Psoas muscle (tissue), 8 donors: ENCODE results near the gene KRTAP10-7. TPM values are rescaled to one million over a fixed set of nuclear protein-coding genes. Genes with fewer than 3 reads are reported as not detected.
"Not testable (repeated sequence)": the region's sequence is repeated elsewhere in the genome, so short reads cannot be mapped to it uniquely, and the experiment has no call there.

ENCODE experiments used
- ATAC-seq, 4 donors: fragments of 200-7000 bp; cut with Tn5 transposase; one replicate each; pipeline ENCODE4 v1.9.1; 2020; ENCODE audit warnings: moderate library complexity in 3 of 4, mild to moderate bottlenecking in 2 of 4
- DNase-seq, 2 donors: peaks; one replicate each; pipeline ENCODE4 v3.0.0-alpha.2; 2020
- H3K27ac ChIP-seq: fragments of 200-600 bp; one replicate; pipeline ENCODE4 v1.8.0; 2022
- H3K27me3 ChIP-seq, 3 donors: fragments of 200-600 bp in 1 of 3; one replicate each; pipeline versions ENCODE4 v1.6.1 to v1.8.0; 2013 to 2022; ENCODE audit warnings: low read length in 2 of 3, mild to moderate bottlenecking in 2 of 3, moderate library complexity in 1 of 3; ENCODE audit not compliant: insufficient read depth in 3 of 3
- H3K36me3 ChIP-seq, 2 donors: fragments of 200-600 bp in 1 of 2; one replicate each; pipeline versions ENCODE4 v1.6.1 to v1.8.0; 2013 to 2022; ENCODE audit warnings: low read depth in 1 of 2, mild to moderate bottlenecking in 1 of 2, moderate library complexity in 1 of 2; ENCODE audit not compliant: insufficient read depth in 1 of 2
- H3K4me1 ChIP-seq: fragments of 200-600 bp; one replicate; pipeline ENCODE4 v1.8.0; 2022
- H3K4me3 ChIP-seq: fragments of 200-600 bp; one replicate; pipeline ENCODE4 v1.8.0; 2022; ENCODE audit warnings: mild to moderate bottlenecking
- H3K9me3 ChIP-seq: fragments of 200-600 bp; one replicate; pipeline ENCODE4 v1.8.0; 2022
- WGBS, 3 donors: extraction: QIAGEN DNeasy Blood & Tissue Kit; methylation state at CpG; one replicate each; pipeline versions ENCODE4 v1.1.6 to v1.1.7; 2013; 5-methylcytosine and 5-hydroxymethylcytosine counted together
- intact Hi-C, 2 donors: fragments of 100-400 bp; cut with DNase I; formaldehyde crosslinking; loops; one replicate each; pipeline versions ENCODE4 v1.11.0 to v1.14.2; 2022
- polyA plus RNA-seq, 3 donors: library from polyadenylated mRNA; stranded (reverse); fragments of 200-250 nt; gene quantifications; one replicate each; pipeline ENCODE4 v1.2.3, GENCODE V29; 2013
- total RNA-seq, 4 donors: library from RNA; stranded (reverse); fragmentation: NEBNext Ultra II Directional in 2 of 4; extraction: Animal tissue kit (Norgen Biotek cat#: 25700) in 2 of 4; gene quantifications; one replicate each; pipeline versions ENCODE4 v1.2.1 to v1.2.4, GENCODE V29; 2021 to 2023
- TF ChIP-seq, protein P1 (sequence below): fragments of 200-600 bp; IDR thresholded peaks from one replicate; pipeline ENCODE4 v1.8.0; 2022; ENCODE audit warnings: antibody characterized with exemption
- donor health status: healthy with polysubstance abuse.
- donor health status: DM: no; HTN: no; CAD: no; lungs with moderate emphysema.
- donor health status: Bipolar disorder and iron deficiency.
- donor health status: healthy.
- donor health status: DM: yes; HTN: yes; CAD: no.
- donor health status: DM: no; HTN: no; CAD: no.
- donor health status: DM: no; HTN: no; CAD: no.
- donor health status: DM: yes; HTN: yes; CAD: no.

The KRTAP10-7 gene
- total and polyA plus RNA-seq, 7 donors, result not detected

DNA sequence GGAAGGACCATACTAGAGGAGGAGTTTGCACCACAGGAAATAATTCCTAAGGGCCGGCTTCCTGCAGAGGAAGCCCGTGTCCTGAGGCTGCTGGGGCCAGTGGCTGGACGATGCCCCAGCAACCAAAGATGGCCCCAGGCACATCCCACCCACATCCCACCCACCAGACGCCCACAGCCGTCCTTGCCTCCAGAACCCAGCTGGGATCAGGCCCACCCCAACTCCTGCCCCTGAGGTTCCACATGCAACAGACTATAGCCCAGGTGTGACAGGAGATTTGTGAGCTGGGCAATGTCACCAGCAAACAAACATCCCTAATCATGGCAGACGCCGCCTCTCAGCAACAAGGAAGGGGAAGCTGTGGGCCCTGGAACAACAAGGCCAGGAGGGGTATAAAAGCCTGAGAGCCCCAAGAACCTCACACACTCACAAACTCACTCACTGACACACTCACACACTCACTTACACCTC, 26.3 kb downstream of the KRTAP10-7 start, which contains the start of gene KRTAP10-9:
Gene KRTAP10-9 (plus strand): TSS at position 421 of the 471 bp plus-strand sequence. CDS start 79 bp downstream, outside the sequence.
- H3K36me3 ChIP-seq, result no peaks in the 10 kb centered on the region
- H3K27me3 ChIP-seq, result peaks cover 0 to 13% (median 0%) of the 10 kb centered on the region in 3 donors
- TF ChIP-seq, protein P1, sequence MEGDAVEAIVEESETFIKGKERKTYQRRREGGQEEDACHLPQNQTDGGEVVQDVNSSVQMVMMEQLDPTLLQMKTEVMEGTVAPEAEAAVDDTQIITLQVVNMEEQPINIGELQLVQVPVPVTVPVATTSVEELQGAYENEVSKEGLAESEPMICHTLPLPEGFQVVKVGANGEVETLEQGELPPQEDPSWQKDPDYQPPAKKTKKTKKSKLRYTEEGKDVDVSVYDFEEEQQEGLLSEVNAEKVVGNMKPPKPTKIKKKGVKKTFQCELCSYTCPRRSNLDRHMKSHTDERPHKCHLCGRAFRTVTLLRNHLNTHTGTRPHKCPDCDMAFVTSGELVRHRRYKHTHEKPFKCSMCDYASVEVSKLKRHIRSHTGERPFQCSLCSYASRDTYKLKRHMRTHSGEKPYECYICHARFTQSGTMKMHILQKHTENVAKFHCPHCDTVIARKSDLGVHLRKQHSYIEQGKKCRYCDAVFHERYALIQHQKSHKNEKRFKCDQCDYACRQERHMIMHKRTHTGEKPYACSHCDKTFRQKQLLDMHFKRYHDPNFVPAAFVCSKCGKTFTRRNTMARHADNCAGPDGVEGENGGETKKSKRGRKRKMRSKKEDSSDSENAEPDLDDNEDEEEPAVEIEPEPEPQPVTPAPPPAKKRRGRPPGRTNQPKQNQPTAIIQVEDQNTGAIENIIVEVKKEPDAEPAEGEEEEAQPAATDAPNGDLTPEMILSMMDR, result no peak
- DNase-seq (no peak), ATAC-seq (no peak)
- no peak within 1 kb of the TSS for H3K27ac ChIP-seq
- intact Hi-C loops, result no loop called here
- H3K4me3 ChIP-seq, result no peak within 1 kb of the TSS
- H3K4me1 ChIP-seq, result no peaks in the 10 kb centered on the region
- 44 to 51% (median 48%) methylated on average over 6 to 7 of the region's 7 CpGs for WGBS, 3 donors
- peaks cover 14% of the 10 kb centered on the region for H3K9me3 ChIP-seq

DNA sequence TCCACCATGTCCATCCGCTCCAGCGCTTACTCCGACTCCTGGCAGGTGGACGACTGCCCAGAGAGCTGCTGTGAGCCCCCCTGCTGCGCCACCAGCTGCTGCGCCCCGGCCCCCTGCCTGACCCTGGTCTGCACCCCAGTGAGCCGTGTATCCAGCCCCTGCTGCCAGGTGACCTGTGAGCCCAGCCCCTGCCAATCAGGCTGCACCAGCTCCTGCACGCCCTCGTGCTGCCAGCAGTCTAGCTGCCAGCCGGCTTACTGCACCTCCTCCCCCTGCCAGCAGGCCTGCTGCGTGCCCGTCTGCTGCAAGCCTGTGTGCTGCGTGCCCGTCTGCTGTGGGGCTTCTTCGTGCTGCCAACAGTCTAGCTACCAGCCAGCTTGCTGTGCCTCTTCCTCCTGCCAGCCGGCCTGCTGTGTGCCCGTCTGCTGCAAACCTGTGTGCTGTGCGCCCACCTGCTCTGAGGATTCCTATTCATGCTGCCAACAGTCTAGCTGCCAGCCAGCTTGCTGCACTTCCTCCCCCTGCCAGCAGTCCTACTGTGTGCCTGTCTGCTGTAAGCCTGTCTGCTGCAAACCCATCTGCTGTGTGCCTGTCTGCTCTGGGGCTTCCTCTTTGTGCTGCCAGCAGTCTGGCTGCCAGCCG, 26.9 kb downstream of the KRTAP10-7 start:
- WGBS, 3 donors, result 42 to 49% (median 49%) methylated on average over 13 to 18 of the region's 20 CpGs
- H3K4me1 ChIP-seq, intact Hi-C loops, ATAC-seq, DNase-seq, H3K36me3 ChIP-seq, H3K4me3 ChIP-seq, H3K27ac ChIP-seq: not testable (repeated sequence)
- Histone ChIP-seq H3K9me3 (peaks cover 18% of the 10 kb centered on the region), H3K27me3 (peaks cover 0 to 13% (median 0%) of the 10 kb centered on the region in 3 donors)

DNA sequence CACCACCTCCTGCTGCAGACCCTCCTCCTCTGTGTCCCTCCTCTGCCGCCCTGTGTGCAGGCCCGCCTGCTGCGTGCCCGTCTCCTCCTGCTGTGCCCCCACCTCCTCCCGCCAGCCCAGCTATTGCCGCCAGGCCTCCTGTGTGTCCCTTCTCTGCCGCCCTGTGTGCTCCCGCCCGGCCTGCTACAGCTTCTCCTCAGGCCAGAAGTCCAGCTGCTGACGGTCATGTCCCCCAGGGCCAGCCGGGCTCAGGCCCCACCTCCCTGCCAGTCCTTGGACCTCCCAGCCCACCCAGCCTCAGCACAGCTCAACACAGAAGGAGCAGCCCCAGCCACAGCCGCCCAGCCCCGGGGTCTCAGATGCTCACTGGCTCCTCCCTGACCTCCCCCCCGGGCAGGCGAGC, 27.4 kb downstream of the KRTAP10-7 start:
- H3K4me1 ChIP-seq, DNase-seq, H3K4me3 ChIP-seq, ATAC-seq, intact Hi-C loops, H3K27ac ChIP-seq, H3K36me3 ChIP-seq: not testable (repeated sequence)
- peaks cover 19% of the 10 kb centered on the region for H3K9me3 ChIP-seq
- 9 to 21% (median 17%) methylated on average over 14 to 15 of the region's 15 CpGs for WGBS, 3 donors
- peaks cover 0 to 13% (median 0%) of the 10 kb centered on the region in 3 donors for H3K27me3 ChIP-seq

DNA sequence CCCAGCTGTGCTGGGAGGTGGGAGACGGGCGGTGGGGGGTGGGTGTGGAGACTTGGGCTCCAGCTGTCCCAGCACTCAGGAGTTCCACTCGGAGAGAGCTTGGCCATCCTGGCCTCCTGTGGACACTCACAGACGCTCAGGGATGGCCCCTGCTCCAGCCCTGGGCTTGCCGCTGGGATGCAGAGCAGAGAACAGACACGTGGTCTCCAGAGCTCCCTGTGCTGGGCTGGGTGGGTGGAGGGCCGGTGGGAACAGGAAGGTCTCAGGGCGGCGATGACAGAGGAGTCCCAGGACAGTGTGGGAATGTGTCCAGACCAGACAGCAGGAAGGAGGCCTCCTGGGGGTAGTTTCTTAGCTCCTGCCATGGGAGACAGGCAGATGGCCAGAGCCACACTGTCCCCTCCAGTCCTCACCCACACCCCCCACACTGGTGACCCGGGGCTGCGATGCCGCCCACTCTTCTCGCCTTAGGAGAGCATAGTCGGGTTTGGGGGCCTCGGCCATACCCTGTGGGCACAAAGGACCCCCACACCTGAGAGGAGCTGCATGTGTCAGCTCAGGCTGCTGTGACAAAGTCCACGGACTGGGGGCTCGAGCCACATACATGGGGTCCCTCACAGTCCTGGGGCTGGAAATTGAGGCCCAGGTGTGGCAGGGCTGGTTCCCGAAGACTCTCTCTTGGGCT, 28.5 kb downstream of the KRTAP10-7 start:
- Histone ChIP-seq H3K9me3 (peaks cover 11% of the 10 kb centered on the region), H3K27me3 (peaks cover 0 to 16% (median 0%) of the 10 kb centered on the region in 3 donors), H3K4me3 (no peak overlapping the region), H3K36me3 (no peaks in the 10 kb centered on the region), H3K27ac (no peak overlapping the region), H3K4me1 (no peaks in the 10 kb centered on the region)
- no peak for ATAC-seq
- 55 to 65% (median 61%) methylated on average over 16 to 18 of the region's 18 CpGs for WGBS, 3 donors
- no peak for DNase-seq
- intact Hi-C loops, result no loop called here
- TF ChIP-seq, protein P1, result no peak

DNA sequence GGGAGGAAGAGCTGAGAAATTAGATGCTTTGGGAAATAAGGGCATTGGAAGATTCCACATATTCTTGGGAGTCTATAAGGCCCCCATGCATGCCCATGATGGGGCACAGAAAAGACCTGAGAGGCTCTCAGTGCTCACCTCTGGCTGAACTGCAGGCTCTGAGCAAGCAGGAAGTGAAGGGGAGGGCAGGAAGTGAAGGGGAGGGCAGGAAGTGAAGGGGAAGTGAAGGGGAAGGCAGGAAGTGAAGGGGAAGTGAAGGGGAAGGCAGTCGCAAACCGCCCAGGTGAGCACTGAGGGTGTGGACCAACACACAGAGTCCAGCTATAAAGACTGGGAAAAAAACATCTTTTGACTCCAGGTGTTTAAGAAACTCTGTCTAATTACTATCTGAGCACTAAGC, 30.0 kb downstream of the KRTAP10-7 start:
- 73 to 80% (median 75%) methylated on average over 2 of the region's 2 CpGs for WGBS, 3 donors
- Histone ChIP-seq H3K9me3 (peaks cover 6% of the 10 kb centered on the region), H3K4me1 (no peaks in the 10 kb centered on the region), H3K27ac (no peak overlapping the region), H3K27me3 (peaks cover 0 to 22% (median 0%) of the 10 kb centered on the region in 3 donors), H3K36me3 (no peaks in the 10 kb centered on the region), H3K4me3 (no peak overlapping the region)
- TF ChIP-seq, protein P1, result no peak
- DNase-seq (no peak), ATAC-seq (no peak)
- intact Hi-C loops, result no loop called here
